ENCODE data around the gene SSBP3.

DNA sequence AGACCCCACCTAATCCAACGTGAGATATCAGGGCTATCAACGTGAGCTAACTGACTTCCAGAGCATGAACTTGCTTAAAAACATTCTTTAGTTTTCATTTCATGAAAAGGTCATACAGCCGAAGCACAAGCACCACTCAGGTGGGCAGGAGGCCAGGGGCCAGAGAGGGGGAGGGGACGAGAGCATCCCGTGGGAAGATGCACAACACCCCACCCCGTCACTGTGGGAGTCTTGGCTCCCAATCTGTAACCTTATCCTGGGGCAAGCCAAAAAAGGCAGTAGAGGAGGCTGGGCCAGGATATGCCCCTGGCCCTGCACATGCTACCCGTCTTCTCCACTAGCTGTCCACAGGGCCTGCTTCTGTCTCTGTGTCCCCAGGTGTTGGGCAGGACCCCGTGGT lies 31.4 kb downstream of the SSBP3 start:
- TF ChIP-seq, protein P1, sequence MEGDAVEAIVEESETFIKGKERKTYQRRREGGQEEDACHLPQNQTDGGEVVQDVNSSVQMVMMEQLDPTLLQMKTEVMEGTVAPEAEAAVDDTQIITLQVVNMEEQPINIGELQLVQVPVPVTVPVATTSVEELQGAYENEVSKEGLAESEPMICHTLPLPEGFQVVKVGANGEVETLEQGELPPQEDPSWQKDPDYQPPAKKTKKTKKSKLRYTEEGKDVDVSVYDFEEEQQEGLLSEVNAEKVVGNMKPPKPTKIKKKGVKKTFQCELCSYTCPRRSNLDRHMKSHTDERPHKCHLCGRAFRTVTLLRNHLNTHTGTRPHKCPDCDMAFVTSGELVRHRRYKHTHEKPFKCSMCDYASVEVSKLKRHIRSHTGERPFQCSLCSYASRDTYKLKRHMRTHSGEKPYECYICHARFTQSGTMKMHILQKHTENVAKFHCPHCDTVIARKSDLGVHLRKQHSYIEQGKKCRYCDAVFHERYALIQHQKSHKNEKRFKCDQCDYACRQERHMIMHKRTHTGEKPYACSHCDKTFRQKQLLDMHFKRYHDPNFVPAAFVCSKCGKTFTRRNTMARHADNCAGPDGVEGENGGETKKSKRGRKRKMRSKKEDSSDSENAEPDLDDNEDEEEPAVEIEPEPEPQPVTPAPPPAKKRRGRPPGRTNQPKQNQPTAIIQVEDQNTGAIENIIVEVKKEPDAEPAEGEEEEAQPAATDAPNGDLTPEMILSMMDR (IDR thresholded peaks at IDR 0.05), result no peak
- TF ChIP-seq ZFX (IDR thresholded peaks at IDR 0.05; ENCODE audit: borderline replicate concordance), result no peak
